ENCODE data around the gene HOXA9. TPM values are rescaled to one million over a fixed set of nuclear protein-coding genes. Genes with fewer than 3 reads are reported as not detected.
A peak's percentile ranks its signal among the peaks of the same experiment; 100 is the strongest.

The HOXA9 gene
- total RNA-seq, 1 donor from 2014 or later = 0.80 TPM

GRCh38 chr7:27133409-27134231, 31.7 kb downstream of the HOXA9 start:
- Mint-ChIP-seq H3K36me3 (ENCODE audit: low read depth, unreplicated experiment) (no peaks in the 10 kb centered on the region), H3K9me3 (ENCODE audit: unreplicated experiment) (no peaks in the 10 kb centered on the region), H3K4me1 (ENCODE audit: unreplicated experiment) (peaks cover 22% of the 10 kb centered on the region), H3K4me3 (ENCODE audit: unreplicated experiment) (no peak overlapping the region), H3K27me3 (ENCODE audit: unreplicated experiment) (peaks cover 30% of the 10 kb centered on the region), H3K27ac (ENCODE audit: unreplicated experiment) (no peak overlapping the region)
- DNase-seq (ENCODE audit: low spot score) = no peak
- TF ChIP-seq CTCF (IDR thresholded peaks at IDR 0.05; ENCODE audit: unreplicated experiment) = no peak

- Mint-ChIP-seq H3K27me3 (ENCODE audit: unreplicated experiment) (peaks cover 35% of the 10 kb centered on the region), H3K9me3 (ENCODE audit: unreplicated experiment) (no peaks in the 10 kb centered on the region), H3K27ac (ENCODE audit: unreplicated experiment) (no peak overlapping the region), H3K4me3 (ENCODE audit: unreplicated experiment) (no peak overlapping the region), H3K36me3 (ENCODE audit: low read depth, unreplicated experiment) (no peaks in the 10 kb centered on the region), H3K4me1 (ENCODE audit: unreplicated experiment) (peaks cover 20% of the 10 kb centered on the region)
- TF ChIP-seq CTCF (IDR thresholded peaks at IDR 0.05; ENCODE audit: unreplicated experiment) = no peak
- DNase-seq (ENCODE audit: low spot score) = no peak
These were observed 32.4 kb downstream of the HOXA9 start for GRCh38 chr7:27132978-27133377.

GRCh38 chr7:27132214-27132613, 33.1 kb downstream of the HOXA9 start:
- DNase-seq (ENCODE audit: low spot score) = no peak
- H3K27ac Mint-ChIP-seq (ENCODE audit: unreplicated experiment) = no peak overlapping the region
- no peaks in the 10 kb centered on the region for H3K36me3 Mint-ChIP-seq (ENCODE audit: low read depth, unreplicated experiment)
- no peak overlapping the region for H3K4me3 Mint-ChIP-seq (ENCODE audit: unreplicated experiment)
- H3K27me3 Mint-ChIP-seq (ENCODE audit: unreplicated experiment) = peaks cover 35% of the 10 kb centered on the region
- TF ChIP-seq CTCF (IDR thresholded peaks at IDR 0.05; ENCODE audit: unreplicated experiment) = no peak
- peaks cover 20% of the 10 kb centered on the region for H3K4me1 Mint-ChIP-seq (ENCODE audit: unreplicated experiment)
- H3K9me3 Mint-ChIP-seq (ENCODE audit: unreplicated experiment) = no peaks in the 10 kb centered on the region

GRCh38 chr7:27131390-27131819, 33.9 kb downstream of the HOXA9 start:
- peaks cover 13% of the 10 kb centered on the region for H3K4me1 Mint-ChIP-seq (ENCODE audit: unreplicated experiment)
- no peaks in the 10 kb centered on the region for H3K36me3 Mint-ChIP-seq (ENCODE audit: low read depth, unreplicated experiment)
- H3K27me3 Mint-ChIP-seq (ENCODE audit: unreplicated experiment) = peaks cover 34% of the 10 kb centered on the region
- DNase-seq (ENCODE audit: low spot score) = no peak
- peak overlapping the region; percentile 43 for H3K4me3 Mint-ChIP-seq (ENCODE audit: unreplicated experiment)
- H3K27ac Mint-ChIP-seq (ENCODE audit: unreplicated experiment) = no peak overlapping the region
- no peak for TF ChIP-seq CTCF (IDR thresholded peaks at IDR 0.05; ENCODE audit: unreplicated experiment)
- H3K9me3 Mint-ChIP-seq (ENCODE audit: unreplicated experiment) = no peaks in the 10 kb centered on the region
